Stimulated activated CD4-positive, alpha-beta T cell treated with anti-CD3 and anti-CD28 coated beads, Interleukin-12 subunit alpha, Interleukin-12 subunit beta, amount 100 ng/mL, for 48 hours (primary cell): ENCODE data around the gene CEP72.
"Not testable (repeated sequence)": the region's sequence is repeated elsewhere in the genome, so short reads cannot be mapped to it uniquely, and the experiment has no call there.

ENCODE experiments used
- DNase-seq, 3 donors: peaks; one replicate each; pipeline ENCODE4 v3.0.0-alpha.2; 2020; ENCODE audit warnings: low read depth in 2 of 3, low spot score in 1 of 3

Gene CEP72

GRCh38 chr5:579746-580366 lies 32.3 kb upstream of the CEP72 start:
- DNase-seq: no peak

- no peak for DNase-seq
These were observed 31.7 kb upstream of the CEP72 start for GRCh38 chr5:580436-580835.

- DNase-seq: no peak
These were observed 30.9 kb upstream of the CEP72 start for GRCh38 chr5:581266-581665.

GRCh38 chr5:581941-582340 lies 30.2 kb upstream of the CEP72 start:
- no peak for DNase-seq

GRCh38 chr5:582445-582844 lies 29.7 kb upstream of the CEP72 start:
- DNase-seq: not testable (repeated sequence)

GRCh38 chr5:582936-583635 lies 29.1 kb upstream of the CEP72 start:
- DNase-seq: no peak

- DNase-seq: no peak
These were observed 28.5 kb upstream of the CEP72 start for GRCh38 chr5:583645-584044.

GRCh38 chr5:584216-584615 lies 27.9 kb upstream of the CEP72 start:
- DNase-seq: no peak

GRCh38 chr5:584846-585245 lies 27.3 kb upstream of the CEP72 start:
- DNase-seq: no peak

GRCh38 chr5:585556-585955 lies 26.6 kb upstream of the CEP72 start:
- no peak for DNase-seq

- no peak for DNase-seq
These were observed 26.0 kb upstream of the CEP72 start for GRCh38 chr5:585962-586628.

GRCh38 chr5:586751-587285 lies 25.3 kb upstream of the CEP72 start:
- no peak for DNase-seq

GRCh38 chr5:587403-587802 lies 24.7 kb upstream of the CEP72 start:
- DNase-seq: no peak

GRCh38 chr5:588406-588995 lies 23.6 kb upstream of the CEP72 start:
- no peak for DNase-seq

- no peak for DNase-seq
These were observed 23.0 kb upstream of the CEP72 start for GRCh38 chr5:589173-589572.

GRCh38 chr5:589588-589987 lies 22.6 kb upstream of the CEP72 start:
- no peak for DNase-seq

GRCh38 chr5:590346-590745 lies 21.8 kb upstream of the CEP72 start:
- no peak for DNase-seq

- no peak for DNase-seq
These were observed 20.4 kb upstream of the CEP72 start for GRCh38 chr5:591746-592145.

GRCh38 chr5:592158-592557 lies 20.0 kb upstream of the CEP72 start:
- DNase-seq: no peak

GRCh38 chr5:593511-593910 lies 18.6 kb upstream of the CEP72 start:
- DNase-seq: no peak

- no peak for DNase-seq
These were observed 17.8 kb upstream of the CEP72 start for GRCh38 chr5:594226-594860.
